Myocyte (in vitro differentiated cells): Measurements from ENCODE around the gene SYT1. TPM values are rescaled to one million over a fixed set of nuclear protein-coding genes. Genes with fewer than 3 reads are reported as not detected.

Experiments
- DNase-seq: peaks from one replicate; pipeline ENCODE4 v3.0.0-alpha.2; 2012; ENCODE audit warnings: low read depth
- total RNA-seq: library from RNA; depleted of rRNA; stranded (reverse); fragments of >200 nt; gene quantifications from 2 replicates; pipeline ENCODE4 v1.2.3, GENCODE V29; 2014

Gene SYT1
- total RNA-seq, 1 donor from 2014 or later = 29.6 TPM

DNA sequence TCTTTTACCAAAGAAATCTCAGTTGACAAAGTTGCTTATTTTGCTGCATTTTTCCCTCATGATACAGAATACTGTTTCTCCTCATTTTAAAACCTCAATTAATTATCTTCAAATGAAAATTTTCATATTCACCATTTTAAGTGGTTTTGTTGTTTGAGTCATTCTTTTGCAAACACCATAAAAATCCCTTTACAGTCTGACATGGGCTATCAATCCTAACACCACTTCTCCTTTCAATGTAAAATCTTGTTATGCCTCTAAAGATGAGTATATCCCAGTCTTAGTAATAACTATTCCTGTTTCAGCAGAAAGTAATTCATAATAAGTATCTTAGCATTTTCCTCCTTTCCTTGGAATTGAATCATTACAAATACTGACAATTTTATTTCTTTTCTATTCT, 192.2 kb downstream of the SYT1 start:
- DNase-seq = no peak

DNA sequence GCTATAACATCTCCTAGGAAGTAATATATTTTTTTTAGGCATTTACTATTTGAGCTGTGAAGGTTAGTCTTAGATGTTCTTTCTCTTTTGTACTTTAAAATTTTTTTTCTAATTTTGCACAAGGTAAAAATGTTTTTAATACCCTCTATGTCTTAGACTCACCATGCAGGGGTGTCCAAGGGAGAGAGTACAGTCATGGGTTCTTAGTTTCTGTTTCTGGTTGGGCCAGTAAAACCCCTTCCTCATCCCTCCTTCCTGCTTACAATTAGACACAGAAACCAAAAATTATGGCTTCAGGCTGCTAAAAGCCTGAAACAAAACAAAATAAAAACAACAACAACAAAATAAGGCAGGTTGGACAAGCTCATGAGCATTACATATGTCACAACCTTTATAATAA, 193.0 kb downstream of the SYT1 start:
- DNase-seq = no peak

DNA sequence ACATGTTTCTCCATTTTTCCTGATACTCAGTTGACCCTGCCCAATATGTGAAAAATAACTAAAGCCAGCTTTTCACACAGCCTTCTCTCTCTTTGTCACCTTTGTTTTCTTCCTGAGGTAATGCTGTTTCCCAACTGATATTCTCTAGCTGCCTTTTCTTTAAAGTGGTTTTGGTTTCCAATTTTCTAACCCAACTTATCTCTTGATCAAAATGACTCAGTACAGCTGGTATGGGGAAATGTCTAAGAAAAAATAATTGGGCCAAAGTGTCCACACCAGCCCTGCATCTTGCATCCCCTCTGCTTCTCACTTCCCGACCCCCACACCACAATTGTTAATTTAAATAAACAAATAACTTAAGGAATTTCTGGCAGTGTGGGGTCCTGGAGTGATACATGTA, 193.8 kb downstream of the SYT1 start:
- no peak for DNase-seq

DNA sequence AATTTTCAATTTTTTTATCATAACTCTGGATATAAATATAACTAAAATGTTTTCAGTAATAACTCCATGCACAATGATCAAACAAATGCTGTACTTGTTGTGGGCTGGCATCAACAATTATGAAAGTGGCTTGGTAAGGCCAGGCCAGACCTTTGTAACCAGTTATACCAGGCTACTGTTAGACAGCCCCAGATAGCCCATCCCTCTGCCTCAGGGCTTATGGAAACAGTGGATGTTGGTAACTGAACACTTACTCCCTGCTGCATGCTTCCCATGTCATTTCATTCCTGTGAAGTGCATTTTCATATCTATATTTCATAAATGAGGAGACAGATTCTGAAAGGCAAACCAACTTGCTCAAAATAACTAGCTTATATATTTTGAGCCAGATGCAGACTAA, 195.0 kb downstream of the SYT1 start:
- no peak for DNase-seq

DNA sequence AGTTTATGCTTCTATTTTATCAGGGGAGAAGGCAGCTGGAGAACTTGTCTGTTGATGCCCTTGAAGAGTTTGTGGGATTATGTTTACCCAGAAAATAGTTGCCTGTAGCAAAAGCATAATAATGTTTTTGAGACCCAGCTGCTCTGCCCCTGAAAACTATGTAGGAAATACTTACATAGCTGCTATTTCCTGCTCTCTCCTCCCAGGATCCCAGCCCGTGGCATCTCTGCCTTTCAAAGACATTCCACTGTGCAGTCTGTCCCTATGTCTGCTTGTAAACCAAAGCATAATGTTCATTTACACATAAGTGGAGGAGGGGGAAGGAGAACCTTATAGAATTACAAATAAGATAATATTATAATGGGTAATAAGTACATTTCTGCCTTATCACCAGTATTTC, 198.7 kb downstream of the SYT1 start:
- peak; percentile 46 for DNase-seq

DNA sequence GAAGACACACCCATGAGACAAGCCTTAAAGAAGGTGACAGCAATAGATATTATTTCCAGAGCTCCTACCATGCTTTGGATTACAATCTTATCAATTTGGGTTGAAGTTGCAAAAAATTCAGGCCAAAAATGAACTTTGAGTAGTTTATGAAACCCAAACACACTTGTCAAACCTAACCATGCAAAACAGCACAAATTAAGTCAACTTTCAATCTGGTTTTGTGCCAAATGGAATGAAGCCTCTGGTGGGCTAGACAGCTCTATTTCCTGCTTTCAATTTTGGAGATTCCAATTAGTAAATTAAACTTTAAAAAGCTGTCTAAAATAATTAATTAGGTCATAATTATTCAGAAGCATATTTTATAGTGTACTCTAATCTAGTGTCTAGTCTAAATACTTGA, 203.4 kb downstream of the SYT1 start:
- no peak for DNase-seq

DNA sequence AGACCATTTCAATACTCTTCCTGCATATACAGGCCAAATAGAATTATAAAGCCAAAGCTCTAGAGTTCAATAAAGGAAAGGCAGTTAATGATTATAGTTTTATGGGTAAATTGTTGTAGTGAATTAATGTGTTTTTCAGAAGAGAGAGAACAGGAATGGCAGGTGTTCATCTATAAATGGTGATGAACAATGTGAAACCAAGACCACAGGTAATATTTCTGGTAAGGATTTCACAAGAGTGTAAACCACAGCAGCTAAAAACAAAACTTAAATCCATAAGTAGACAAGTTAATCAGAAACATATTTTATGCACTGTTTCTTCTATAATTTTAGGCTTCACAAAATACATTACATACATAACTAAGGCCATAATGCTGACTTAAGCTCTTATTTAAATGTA, 204.4 kb downstream of the SYT1 start:
- no peak for DNase-seq

DNA sequence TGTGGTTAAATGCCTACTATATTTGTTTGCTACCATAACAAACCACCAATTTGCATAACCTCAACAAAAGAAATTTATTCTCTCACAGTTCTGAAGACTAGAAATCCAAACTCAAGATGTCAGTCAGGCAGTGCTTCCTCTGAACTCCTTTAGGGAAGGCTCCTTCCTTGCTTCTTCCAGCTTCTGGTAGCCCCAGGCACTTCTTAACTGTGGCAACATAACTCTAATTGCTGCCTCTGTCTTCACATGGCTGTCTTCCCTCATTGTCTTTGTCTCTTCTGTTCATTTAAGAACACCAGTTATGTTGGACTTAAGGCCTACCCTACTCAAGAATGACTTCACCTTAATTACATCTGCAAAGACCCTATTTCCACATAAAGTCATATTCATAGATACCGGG, 206.9 kb downstream of the SYT1 start:
- no peak for DNase-seq

DNA sequence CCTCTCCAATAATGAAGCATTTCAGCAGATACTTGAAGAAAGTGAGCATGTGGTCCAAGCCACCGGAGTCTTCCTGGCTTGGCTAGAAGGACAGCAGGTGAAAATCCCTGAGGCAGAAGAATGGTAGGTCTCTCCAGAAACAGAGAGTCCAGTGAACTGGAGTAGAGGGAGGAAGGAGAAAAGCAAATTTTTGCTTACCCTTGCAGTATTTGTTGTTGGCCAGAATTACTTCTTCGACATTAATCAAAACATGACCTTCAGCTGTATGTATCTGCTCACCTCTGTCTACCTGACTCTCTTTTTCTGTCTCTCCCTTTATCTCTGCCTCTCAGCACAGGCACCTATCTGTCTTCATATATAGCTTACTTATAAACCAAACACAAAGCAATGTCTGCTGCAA, 208.9 kb downstream of the SYT1 start:
- DNase-seq = no peak

DNA sequence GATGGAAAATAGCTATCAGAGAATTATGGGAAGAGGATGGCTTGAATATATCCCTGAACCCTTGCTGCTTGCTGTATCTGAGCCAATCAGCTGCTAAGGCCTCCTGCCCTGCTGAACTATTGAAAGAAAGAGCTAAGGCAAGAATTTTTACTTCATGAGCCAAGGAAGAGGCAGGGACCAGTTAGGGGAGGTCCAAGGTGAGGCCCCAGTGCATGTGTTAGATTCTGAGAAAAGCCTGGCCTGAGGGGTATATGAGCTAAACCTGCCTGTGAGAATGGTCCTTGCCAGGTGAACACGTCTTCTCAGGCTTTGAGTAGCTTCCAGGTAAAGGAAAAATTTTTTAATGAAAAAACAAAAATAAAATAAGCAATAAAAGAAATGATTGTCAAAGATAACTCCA, 218.0 kb downstream of the SYT1 start:
- no peak for DNase-seq

DNA sequence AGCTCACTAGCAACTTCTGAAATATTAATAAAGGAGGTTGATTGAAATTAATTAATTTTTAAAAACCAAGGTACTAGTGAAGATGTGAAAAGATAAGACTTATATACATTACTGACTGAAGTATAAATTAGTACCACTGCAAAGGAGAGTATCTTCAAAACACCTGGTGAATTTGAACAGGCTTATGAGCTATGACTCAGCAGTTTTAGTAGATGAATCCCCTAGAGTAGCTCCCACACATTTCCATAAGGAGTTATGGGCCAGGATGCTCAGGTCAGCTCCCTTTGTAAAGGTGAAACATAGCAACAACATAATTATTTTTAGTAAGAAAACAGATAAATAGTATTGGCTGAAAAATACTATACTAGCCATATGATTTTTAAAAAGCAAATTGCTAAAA, 218.6 kb downstream of the SYT1 start:
- no peak for DNase-seq

DNA sequence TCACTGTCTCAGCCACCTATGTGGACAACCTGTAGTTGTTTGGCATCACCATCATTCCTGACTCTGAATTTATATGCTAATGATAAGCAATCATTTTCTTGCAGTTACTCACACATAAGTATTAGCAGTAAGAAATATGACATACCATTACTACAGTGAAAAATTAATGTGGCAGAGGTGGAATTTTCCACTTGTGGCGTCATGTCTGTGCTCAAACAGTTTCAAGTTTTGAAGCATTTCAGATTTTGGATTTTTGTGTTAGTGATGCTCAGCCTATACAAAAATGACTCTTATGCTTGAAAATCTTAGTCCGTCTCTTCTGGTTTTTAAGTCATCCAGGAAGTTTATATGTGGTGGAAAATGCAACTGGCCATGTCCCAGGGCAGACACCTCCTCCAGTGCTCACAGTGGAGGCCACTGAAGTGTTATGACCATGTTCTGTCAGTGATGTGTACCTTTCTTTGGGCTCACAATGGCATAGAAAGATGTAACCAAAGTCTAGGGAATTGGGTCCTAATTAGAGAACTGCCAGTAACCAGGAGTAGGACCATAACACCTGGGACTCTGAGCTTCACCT, 220.6 kb downstream of the SYT1 start:
- DNase-seq = no peak

DNA sequence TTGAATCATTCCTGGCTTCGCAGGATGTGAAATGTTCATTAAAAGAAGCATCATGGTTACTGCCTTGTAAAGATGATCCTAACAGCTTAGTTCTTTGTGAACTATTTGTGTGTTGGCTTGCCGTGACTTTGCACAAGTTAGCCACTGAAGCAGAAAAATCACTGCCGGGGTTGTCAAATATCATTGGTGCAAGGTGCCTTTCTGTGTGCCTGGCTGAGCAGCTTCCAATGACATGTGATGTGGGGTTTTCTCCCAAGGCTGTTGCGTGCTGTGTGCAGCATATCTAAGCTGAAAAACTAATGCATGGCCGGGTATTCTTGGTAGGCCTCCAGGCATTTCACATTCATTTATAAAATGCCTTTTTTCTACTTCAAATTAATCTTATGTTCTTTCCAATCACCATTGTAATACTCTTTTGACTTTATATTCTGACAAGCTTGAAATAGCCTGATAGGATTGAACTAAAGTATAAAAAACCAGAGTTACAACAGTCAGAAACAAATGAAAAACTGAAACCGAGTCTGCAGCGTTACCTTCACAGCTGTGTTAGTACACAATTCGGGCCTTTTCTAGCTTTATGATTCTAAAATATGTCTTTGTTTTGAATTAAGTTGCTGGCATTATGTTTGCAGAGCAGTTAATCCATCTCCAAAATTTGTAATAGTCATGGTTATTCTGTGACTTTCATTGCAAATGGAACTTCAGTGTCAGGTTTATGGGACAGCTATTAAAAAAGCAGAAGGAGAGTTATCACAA, 222.1 kb downstream of the SYT1 start:
- DNase-seq = no peak

DNA sequence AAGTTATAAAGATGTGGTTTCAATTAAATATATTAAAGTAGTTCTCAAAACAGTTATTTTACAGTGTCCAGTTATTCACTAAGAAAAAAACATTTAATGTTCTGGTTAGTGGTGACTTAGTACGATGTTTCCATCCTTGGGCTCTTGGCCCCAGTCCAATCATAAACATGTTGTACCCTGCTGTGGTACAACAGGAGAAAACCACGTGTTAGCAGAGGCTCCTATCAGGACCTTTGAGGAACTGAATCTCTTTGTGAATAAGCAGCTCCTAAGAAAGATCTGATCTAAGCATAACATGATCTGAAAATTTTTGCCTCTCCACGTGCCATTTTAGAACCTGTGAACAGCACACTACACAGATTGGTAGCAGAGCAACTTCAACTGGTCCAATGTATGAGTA, 234.0 kb downstream of the SYT1 start:
- peak; percentile 20 for DNase-seq

DNA sequence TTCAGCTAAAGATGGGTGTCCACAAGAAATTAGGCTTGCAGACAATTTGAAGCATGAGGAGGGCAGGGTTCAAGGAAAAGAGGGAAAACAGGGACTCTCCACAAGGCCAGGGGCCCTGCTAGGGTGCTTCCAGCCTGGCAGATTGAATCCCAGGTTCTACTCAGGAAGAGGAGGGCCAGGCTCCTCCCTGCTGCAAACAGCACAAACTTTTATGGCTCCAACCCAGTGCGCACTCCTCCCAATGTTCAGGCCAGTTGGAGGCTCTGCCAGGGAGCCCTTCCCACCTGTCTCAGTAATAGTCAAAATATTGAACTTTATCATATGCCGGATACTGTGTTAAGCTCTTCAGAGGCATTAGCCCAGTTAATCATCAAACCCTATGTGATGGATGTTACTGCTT, 244.4 kb downstream of the SYT1 start:
- no peak for DNase-seq

DNA sequence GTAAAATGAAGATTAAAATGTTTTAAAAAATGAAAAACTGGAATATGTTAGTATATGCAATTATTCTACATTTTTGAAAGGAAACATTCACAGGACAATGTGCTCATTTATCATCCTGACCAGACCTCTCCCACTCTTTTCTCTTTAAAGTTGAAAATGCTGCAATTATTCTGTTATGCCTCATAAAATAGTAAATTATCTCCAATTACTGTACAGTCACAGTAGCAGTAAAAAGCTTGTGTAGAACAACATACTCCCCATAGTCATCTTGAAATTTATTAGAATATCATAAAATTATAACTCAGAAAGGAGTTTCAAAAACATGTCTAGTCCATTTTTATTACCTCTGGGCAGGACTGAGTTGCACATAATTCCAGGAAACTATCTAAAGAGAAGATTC, 250.3 kb downstream of the SYT1 start:
- no peak for DNase-seq

DNA sequence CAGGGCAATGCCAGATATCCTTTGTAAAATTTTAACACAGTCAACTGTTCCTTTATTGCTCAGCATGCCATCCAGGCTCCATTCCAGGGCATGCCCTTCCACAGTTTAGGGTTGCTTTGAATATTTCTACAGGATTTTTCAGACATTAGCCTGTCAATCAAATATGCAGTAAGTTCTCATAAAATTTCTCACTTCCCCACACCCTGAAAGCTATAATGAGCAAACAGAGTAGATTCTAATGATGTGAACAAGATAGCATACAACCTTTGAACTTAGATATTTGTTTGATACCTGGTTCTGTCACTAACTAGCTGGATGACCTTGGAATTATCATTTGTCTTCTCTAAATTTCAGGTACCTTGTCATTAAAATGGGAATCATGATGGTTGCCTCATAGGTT, 251.2 kb downstream of the SYT1 start:
- DNase-seq = no peak

DNA sequence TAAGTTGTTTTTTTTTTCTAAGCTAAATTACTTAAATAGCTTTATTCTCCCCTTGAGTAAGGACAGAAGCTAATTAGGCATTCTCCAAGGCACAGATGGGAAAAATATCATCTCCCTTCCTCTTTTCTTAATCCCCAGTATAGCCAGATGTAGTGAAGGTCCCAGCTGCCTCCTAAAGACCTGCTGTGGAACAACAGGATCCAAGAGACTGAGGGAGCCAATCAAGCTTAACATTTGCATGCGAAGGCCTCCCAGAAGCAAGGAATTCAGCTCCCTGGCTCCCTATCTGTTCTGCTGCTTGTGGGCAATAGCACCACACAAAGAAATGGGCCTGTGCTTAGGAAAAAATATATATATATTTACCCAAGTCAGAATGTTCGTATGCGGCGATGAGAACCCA, 255.2 kb downstream of the SYT1 start:
- peak; percentile 12 for DNase-seq

DNA sequence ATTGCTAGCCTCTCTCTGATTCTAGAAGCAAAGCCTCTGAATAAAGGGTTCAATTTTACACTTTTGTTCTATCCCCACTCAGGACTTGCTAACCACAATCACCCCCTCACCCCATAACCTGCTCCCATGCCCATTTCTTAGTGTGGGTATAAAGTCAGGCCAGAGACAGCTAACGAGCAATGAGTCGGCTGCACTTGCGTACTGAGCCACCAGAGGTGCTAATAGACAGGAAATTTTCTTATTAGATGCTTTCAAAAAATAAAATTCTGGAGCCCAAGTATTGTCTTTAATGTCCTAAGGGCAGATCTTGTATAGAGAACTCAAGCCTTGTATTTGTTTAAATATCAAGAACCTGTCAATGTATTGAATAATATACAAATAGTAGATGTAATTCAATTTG, 256.9 kb downstream of the SYT1 start:
- no peak for DNase-seq

DNA sequence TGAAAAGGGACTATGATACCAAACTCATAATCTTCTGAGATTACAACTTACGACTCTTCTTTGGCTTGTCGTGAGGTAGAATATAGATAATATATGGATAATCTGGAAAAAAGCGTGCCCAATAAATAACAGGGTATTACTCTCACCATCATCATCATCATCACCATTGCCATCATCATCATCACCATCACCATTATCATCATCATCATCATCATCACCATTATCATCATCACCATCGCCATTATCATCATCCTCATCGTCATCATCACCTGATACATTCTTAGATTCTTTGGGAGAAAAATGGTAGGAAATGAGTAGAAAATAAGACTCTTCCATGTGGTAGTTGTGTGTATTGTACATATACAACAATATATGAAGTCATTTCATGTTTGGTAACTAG, 259.8 kb downstream of the SYT1 start:
- DNase-seq = no peak

DNA sequence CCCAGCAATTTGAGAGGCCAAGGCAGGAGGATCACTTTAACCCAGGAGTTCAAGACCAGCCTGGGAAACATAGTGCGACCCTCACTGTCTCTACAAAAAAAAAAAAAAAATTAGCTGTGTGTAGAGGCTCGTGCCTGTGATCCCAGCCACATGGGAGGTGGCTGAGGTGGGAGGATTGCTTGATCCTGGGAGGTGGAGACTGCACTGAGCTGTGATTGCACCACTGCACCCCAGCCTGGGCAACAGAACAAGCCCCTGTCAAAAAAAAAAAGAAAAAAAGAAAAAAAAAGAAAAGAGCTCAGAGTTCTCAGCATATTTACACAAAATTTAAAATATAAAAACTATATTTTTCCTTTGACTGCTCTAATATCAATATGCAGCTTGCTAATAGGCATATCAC, 260.8 kb downstream of the SYT1 start:
- no peak for DNase-seq

DNA sequence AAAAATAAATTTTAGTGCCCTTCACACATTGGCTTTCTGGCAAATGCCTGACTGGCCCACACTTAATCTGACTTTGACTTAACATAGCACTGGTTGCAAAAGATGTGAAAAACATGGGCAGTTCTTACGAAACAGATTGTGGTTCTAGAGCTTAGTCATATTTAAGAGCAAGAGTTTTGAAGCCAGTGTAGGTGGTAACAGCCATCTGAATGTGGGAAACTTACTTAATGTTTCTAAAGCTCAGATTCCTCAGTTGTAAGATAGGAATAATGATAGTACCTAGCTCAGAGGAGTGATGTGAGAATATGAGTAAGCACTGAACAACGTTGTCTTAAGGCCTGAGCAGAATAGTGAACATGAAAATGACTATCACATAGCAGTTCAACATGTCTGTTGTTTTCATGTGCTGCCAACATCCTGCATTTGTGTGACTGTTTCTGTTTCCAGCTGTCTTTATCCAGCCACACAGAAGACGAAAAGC, 262.7 kb downstream of the SYT1 start:
- peak; percentile 69 for DNase-seq

DNA sequence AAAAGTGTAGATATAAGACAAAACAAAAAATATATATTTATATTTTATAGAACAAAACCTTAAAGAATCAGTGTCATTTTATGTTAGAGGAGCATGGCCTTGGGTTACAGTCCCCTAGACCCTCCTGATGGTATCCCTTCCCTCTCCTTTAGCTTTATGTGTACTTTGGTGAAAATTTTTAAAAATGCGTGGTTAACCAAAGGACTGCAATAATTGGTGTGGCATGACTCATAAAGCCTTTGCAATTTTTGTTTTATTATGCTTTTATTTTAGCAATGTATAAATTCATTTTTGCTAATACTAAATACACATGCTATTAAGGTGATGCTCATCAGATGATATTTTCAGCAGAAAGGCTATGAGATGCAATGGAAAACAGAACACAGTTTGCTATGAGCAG, 264.4 kb downstream of the SYT1 start:
- DNase-seq = no peak
